ENCODE data around the gene FOXD3.

FOXD3 gene

GRCh38 chr1:63322944-63323864 is 837 bp downstream of the FOXD3 start:
- Histone ChIP-seq H3K36me3 (ENCODE audit: insufficient read depth, low read depth, low read length) (no peaks in the 10 kb centered on the region), H3K9me3 (ENCODE audit: insufficient read depth, low read depth, low read length) (no peaks in the 10 kb centered on the region), H3K27ac (ENCODE audit: low read length) (no peak overlapping the region), H3K9ac (ENCODE audit: low read depth, low read length) (peak overlapping the region; percentile 91; the same call in 1 of the 2 replicates), H3K4me1 (ENCODE audit: insufficient read depth, low read length) (peaks cover 11% of the 10 kb centered on the region; the same call in 1 of the 2 replicates), H3K27me3 (ENCODE audit: insufficient read depth, low read length) (peaks cover 100% of the 10 kb centered on the region), H3K4me3 (ENCODE audit: low read length) (peak overlapping the region; percentile 90)

- peaks cover 15% of the 10 kb centered on the region; the same call in 1 of the 2 replicates for H3K4me1 ChIP-seq (ENCODE audit: insufficient read depth, low read length)
- peak overlapping the region; percentile 65; the same call in 1 of the 2 replicates for H3K9ac ChIP-seq (ENCODE audit: low read depth, low read length)
- H3K27me3 ChIP-seq (ENCODE audit: insufficient read depth, low read length): peaks cover 100% of the 10 kb centered on the region
- peak overlapping the region; percentile 90 for H3K4me3 ChIP-seq (ENCODE audit: low read length)
- no peaks in the 10 kb centered on the region for H3K9me3 ChIP-seq (ENCODE audit: insufficient read depth, low read depth, low read length)
- H3K36me3 ChIP-seq (ENCODE audit: insufficient read depth, low read depth, low read length): no peaks in the 10 kb centered on the region
- no peak overlapping the region for H3K27ac ChIP-seq (ENCODE audit: low read length)
Observed at GRCh38 chr1:63323865-63324778, 1.8 kb downstream of the FOXD3 start.

- Histone ChIP-seq H3K4me1 (ENCODE audit: insufficient read depth, low read length) (peaks cover 17% of the 10 kb centered on the region; the same call in 1 of the 2 replicates), H3K9ac (ENCODE audit: low read depth, low read length) (peak overlapping the region; percentile 65; the same call in 1 of the 2 replicates), H3K36me3 (ENCODE audit: insufficient read depth, low read depth, low read length) (no peaks in the 10 kb centered on the region), H3K4me3 (ENCODE audit: low read length) (peak overlapping the region; percentile 90), H3K9me3 (ENCODE audit: insufficient read depth, low read depth, low read length) (no peaks in the 10 kb centered on the region), H3K27me3 (ENCODE audit: insufficient read depth, low read length) (peaks cover 100% of the 10 kb centered on the region), H3K27ac (ENCODE audit: low read length) (no peak overlapping the region)
Observed at GRCh38 chr1:63324779-63325119, 2.4 kb downstream of the FOXD3 start.

GRCh38 chr1:63325279-63325985 is 3.1 kb downstream of the FOXD3 start:
- no peaks in the 10 kb centered on the region for H3K9me3 ChIP-seq (ENCODE audit: insufficient read depth, low read depth, low read length)
- peaks cover 17% of the 10 kb centered on the region; the same call in 1 of the 2 replicates for H3K4me1 ChIP-seq (ENCODE audit: insufficient read depth, low read length)
- H3K9ac ChIP-seq (ENCODE audit: low read depth, low read length): peak overlapping the region; percentile 15; the same call in 1 of the 2 replicates
- H3K4me3 ChIP-seq (ENCODE audit: low read length): peak overlapping the region; percentile 90
- H3K27me3 ChIP-seq (ENCODE audit: insufficient read depth, low read length): peaks cover 100% of the 10 kb centered on the region
- H3K36me3 ChIP-seq (ENCODE audit: insufficient read depth, low read depth, low read length): no peaks in the 10 kb centered on the region
- no peak overlapping the region for H3K27ac ChIP-seq (ENCODE audit: low read length)

- Histone ChIP-seq H3K4me1 (ENCODE audit: insufficient read depth, low read length) (peaks cover 19% of the 10 kb centered on the region; the same call in 1 of the 2 replicates), H3K27ac (ENCODE audit: low read length) (no peak overlapping the region), H3K27me3 (ENCODE audit: insufficient read depth, low read length) (peaks cover 100% of the 10 kb centered on the region), H3K9ac (ENCODE audit: low read depth, low read length) (peak overlapping the region; percentile 15; the same call in 1 of the 2 replicates), H3K36me3 (ENCODE audit: insufficient read depth, low read depth, low read length) (no peaks in the 10 kb centered on the region), H3K4me3 (ENCODE audit: low read length) (peak overlapping the region; percentile 90), H3K9me3 (ENCODE audit: insufficient read depth, low read depth, low read length) (no peaks in the 10 kb centered on the region)
Observed at GRCh38 chr1:63326106-63326472, 3.7 kb downstream of the FOXD3 start.

- Histone ChIP-seq H3K9ac (ENCODE audit: low read depth, low read length) (peak overlapping the region; percentile 26; the same call in 1 of the 2 replicates), H3K4me3 (ENCODE audit: low read length) (peak overlapping the region; percentile 90), H3K9me3 (ENCODE audit: insufficient read depth, low read depth, low read length) (no peaks in the 10 kb centered on the region), H3K4me1 (ENCODE audit: insufficient read depth, low read length) (peaks cover 21% of the 10 kb centered on the region; the same call in 1 of the 2 replicates), H3K36me3 (ENCODE audit: insufficient read depth, low read depth, low read length) (no peaks in the 10 kb centered on the region), H3K27me3 (ENCODE audit: insufficient read depth, low read length) (peaks cover 100% of the 10 kb centered on the region), H3K27ac (ENCODE audit: low read length) (no peak overlapping the region)
Observed at GRCh38 chr1:63326473-63327380, 4.4 kb downstream of the FOXD3 start.

- H3K4me1 ChIP-seq (ENCODE audit: insufficient read depth, low read length): peaks cover 27% of the 10 kb centered on the region; the same call in 1 of the 2 replicates
- peak overlapping the region; percentile 26; the same call in 1 of the 2 replicates for H3K9ac ChIP-seq (ENCODE audit: low read depth, low read length)
- peaks cover 100% of the 10 kb centered on the region for H3K27me3 ChIP-seq (ENCODE audit: insufficient read depth, low read length)
- H3K27ac ChIP-seq (ENCODE audit: low read length): no peak overlapping the region
- H3K4me3 ChIP-seq (ENCODE audit: low read length): peak overlapping the region; percentile 90; the same call in 1 of the 2 replicates
- H3K36me3 ChIP-seq (ENCODE audit: insufficient read depth, low read depth, low read length): no peaks in the 10 kb centered on the region
- no peaks in the 10 kb centered on the region for H3K9me3 ChIP-seq (ENCODE audit: insufficient read depth, low read depth, low read length)
Observed at GRCh38 chr1:63327417-63328054, 5.2 kb downstream of the FOXD3 start.

- no peak overlapping the region for H3K9ac ChIP-seq (ENCODE audit: low read depth, low read length)
- H3K4me1 ChIP-seq (ENCODE audit: insufficient read depth, low read length): peaks cover 27% of the 10 kb centered on the region; the same call in 1 of the 2 replicates
- no peak overlapping the region for H3K27ac ChIP-seq (ENCODE audit: low read length)
- H3K36me3 ChIP-seq (ENCODE audit: insufficient read depth, low read depth, low read length): no peaks in the 10 kb centered on the region
- H3K27me3 ChIP-seq (ENCODE audit: insufficient read depth, low read length): peaks cover 100% of the 10 kb centered on the region
- no peak overlapping the region for H3K4me3 ChIP-seq (ENCODE audit: low read length)
- H3K9me3 ChIP-seq (ENCODE audit: insufficient read depth, low read depth, low read length): no peaks in the 10 kb centered on the region
Observed at GRCh38 chr1:63328122-63328521, 5.8 kb downstream of the FOXD3 start.

- H3K9ac ChIP-seq (ENCODE audit: low read depth, low read length): no peak overlapping the region
- no peaks in the 10 kb centered on the region for H3K36me3 ChIP-seq (ENCODE audit: insufficient read depth, low read depth, low read length)
- H3K27ac ChIP-seq (ENCODE audit: low read length): no peak overlapping the region
- H3K4me3 ChIP-seq (ENCODE audit: low read length): peak overlapping the region; percentile 63; the same call in 1 of the 2 replicates
- H3K4me1 ChIP-seq (ENCODE audit: insufficient read depth, low read length): peaks cover 27% of the 10 kb centered on the region; the same call in 1 of the 2 replicates
- H3K9me3 ChIP-seq (ENCODE audit: insufficient read depth, low read depth, low read length): no peaks in the 10 kb centered on the region
- H3K27me3 ChIP-seq (ENCODE audit: insufficient read depth, low read length): peaks cover 98% of the 10 kb centered on the region
Observed at GRCh38 chr1:63328781-63329180, 6.4 kb downstream of the FOXD3 start.
